A673 (cell line): ENCODE results near the gene GRIK2. TPM values are rescaled to one million over a fixed set of nuclear protein-coding genes. Genes with fewer than 3 reads are reported as not detected.

ENCODE experiments used
- BruUV-seq: library from RNA; stranded (reverse); fragments of 400-500 nt; replicated peaks from 2 replicates; lab custom pipeline; 2021; lab: Mats Ljungman, UMichigan
- CTCF ChIA-PET: fragments of 300-600 bp; sonication (Branson Sonifier 250); formaldehyde crosslinking; loops from one replicate; lab custom pipeline; 2022; ENCODE audit warnings: antibody characterized with exemption; lab: Charles Lee
- POLR2A ChIA-PET: fragments of 300-600 bp; sonication (Branson Sonifier 250); formaldehyde crosslinking; loops from one replicate; lab custom pipeline; 2022; ENCODE audit warnings: antibody characterized with exemption; ENCODE audit not compliant: low non-redundant PET; lab: Charles Lee
- DNase-seq: peaks from one replicate; pipeline ENCODE4 v3.0.0-alpha.2; 2015; ENCODE audit warnings: low spot score
- H3K27ac ChIP-seq: fragments of 200-600 bp; sonication (generic); 2 replicates; pipeline ENCODE4 v1.5.1; 2016; ENCODE audit warnings: mixed run types, low read depth, mild to moderate bottlenecking, mixed read lengths, antibody characterized with exemption, low read length; ENCODE audit not compliant: poor library complexity, severe bottlenecking
- H3K27me3 ChIP-seq: fragments of 200-600 bp; sonication (generic); replicated peaks from 2 replicates; pipeline ENCODE4 v1.6.1; 2017; ENCODE audit warnings: mixed run types, low read depth, mild to moderate bottlenecking, mixed read lengths, antibody characterized with exemption, low read length; ENCODE audit not compliant: insufficient read depth, poor library complexity
- H3K36me3 ChIP-seq: fragments of 200-600 bp; sonication (generic); 2 replicates; pipeline ENCODE4 v1.6.1; 2016; ENCODE audit warnings: mixed run types, mild to moderate bottlenecking, mixed read lengths, antibody characterized with exemption, low read length; ENCODE audit not compliant: insufficient read depth, poor library complexity, severe bottlenecking
- H3K4me1 ChIP-seq: fragments of 200-600 bp; sonication (generic); 2 replicates; pipeline ENCODE4 v1.6.1; 2017; ENCODE audit warnings: mixed run types, mild to moderate bottlenecking, mixed read lengths, antibody characterized with exemption, low read length; ENCODE audit not compliant: insufficient read depth, poor library complexity, severe bottlenecking
- H3K4me3 ChIP-seq: fragments of 200-600 bp; sonication (generic); 2 replicates; pipeline ENCODE4 v1.5.1; 2016; ENCODE audit warnings: low read depth, mixed run types, mild to moderate bottlenecking, mixed read lengths, low read length; ENCODE audit not compliant: poor library complexity, severe bottlenecking
- H3K9me3 ChIP-seq: fragments of 200-600 bp; sonication (generic); 2 replicates; pipeline ENCODE4 v1.6.1; 2016; ENCODE audit warnings: mixed run types, low read depth, mild to moderate bottlenecking, mixed read lengths, antibody characterized with exemption, low read length; ENCODE audit not compliant: poor library complexity, severe bottlenecking
- EZH2 ChIP-seq: fragments of 200-600 bp; sonication (generic); IDR thresholded peaks from 2 replicates; pipeline ENCODE4 v1.6.1; 2017; ENCODE audit warnings: borderline replicate concordance, low read depth, mild to moderate bottlenecking, mixed read lengths, antibody characterized with exemption, low read length; ENCODE audit not compliant: poor library complexity, severe bottlenecking
- intact Hi-C: fragments of 100-400 bp; cut with micrococcal nuclease; formaldehyde crosslinking; loops from one replicate; pipeline ENCODE4 v1.10.0; 2022; ENCODE audit not compliant: unreplicated experiment
- total RNA-seq: library from RNA; stranded (reverse); gene quantifications from 2 replicates; pipeline ENCODE4 v1.2.3, GENCODE V29; 2021
- TF ChIP-seq, protein P1 (sequence below): fragments of 300-800, 200-600 bp; sonication (generic); conservative IDR thresholded peaks from 2 replicates; pipeline ENCODE4 v1.5.1; 2017; ENCODE audit warnings: low read depth, mild to moderate bottlenecking, antibody characterized with exemption, low read length, moderate library complexity, mixed read lengths

GRIK2 gene
- total RNA-seq, 1 experiment from 2014 or later, result 62.1 TPM

DNA sequence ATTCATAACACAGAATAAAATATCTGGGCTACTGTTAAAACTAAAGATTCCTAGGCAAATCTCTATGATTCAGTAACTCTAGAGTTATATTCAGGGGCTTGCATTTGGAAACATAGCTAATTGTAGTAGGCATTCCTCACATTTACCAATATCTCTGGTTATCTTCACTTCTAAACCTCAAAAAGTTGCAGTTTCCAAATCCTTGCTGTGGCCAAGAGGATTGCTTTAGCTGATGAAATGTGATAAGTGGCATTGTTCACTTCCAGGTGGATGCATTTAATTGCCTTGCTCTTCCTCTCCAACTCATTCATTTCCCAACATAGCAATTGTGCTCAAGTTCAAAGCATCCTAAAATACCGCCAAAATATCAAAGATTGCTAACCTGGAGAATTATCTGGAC, 246.6 kb downstream of the GRIK2 start:
- DNase-seq, result no peak
- CTCF ChIA-PET, result no interaction called here
- no peaks in the 10 kb centered on the region for H3K4me1 ChIP-seq
- no peaks in the 10 kb centered on the region for H3K36me3 ChIP-seq
- H3K27ac ChIP-seq, result no peak overlapping the region
- TF ChIP-seq, protein P1, sequence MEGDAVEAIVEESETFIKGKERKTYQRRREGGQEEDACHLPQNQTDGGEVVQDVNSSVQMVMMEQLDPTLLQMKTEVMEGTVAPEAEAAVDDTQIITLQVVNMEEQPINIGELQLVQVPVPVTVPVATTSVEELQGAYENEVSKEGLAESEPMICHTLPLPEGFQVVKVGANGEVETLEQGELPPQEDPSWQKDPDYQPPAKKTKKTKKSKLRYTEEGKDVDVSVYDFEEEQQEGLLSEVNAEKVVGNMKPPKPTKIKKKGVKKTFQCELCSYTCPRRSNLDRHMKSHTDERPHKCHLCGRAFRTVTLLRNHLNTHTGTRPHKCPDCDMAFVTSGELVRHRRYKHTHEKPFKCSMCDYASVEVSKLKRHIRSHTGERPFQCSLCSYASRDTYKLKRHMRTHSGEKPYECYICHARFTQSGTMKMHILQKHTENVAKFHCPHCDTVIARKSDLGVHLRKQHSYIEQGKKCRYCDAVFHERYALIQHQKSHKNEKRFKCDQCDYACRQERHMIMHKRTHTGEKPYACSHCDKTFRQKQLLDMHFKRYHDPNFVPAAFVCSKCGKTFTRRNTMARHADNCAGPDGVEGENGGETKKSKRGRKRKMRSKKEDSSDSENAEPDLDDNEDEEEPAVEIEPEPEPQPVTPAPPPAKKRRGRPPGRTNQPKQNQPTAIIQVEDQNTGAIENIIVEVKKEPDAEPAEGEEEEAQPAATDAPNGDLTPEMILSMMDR, result no peak
- TF ChIP-seq EZH2, result no peak
- H3K27me3 ChIP-seq, result no peaks in the 10 kb centered on the region
- H3K4me3 ChIP-seq, result no peak overlapping the region
- intact Hi-C loops, result no loop called here
- POLR2A ChIA-PET, result no interaction called here
- H3K9me3 ChIP-seq, result no peaks in the 10 kb centered on the region
- BruUV-seq, result no TSS peak

GRCh38 chr6:101645770-101646169, 252.3 kb downstream of the GRIK2 start:
- TF ChIP-seq, protein P1, result peak; percentile 38; the same call in 1 of the 2 replicates
- no peak for TF ChIP-seq EZH2
- no peak for DNase-seq
- Histone ChIP-seq H3K27me3 (no peaks in the 10 kb centered on the region), H3K36me3 (no peaks in the 10 kb centered on the region), H3K27ac (no peak overlapping the region), H3K9me3 (no peaks in the 10 kb centered on the region), H3K4me1 (no peaks in the 10 kb centered on the region), H3K4me3 (no peak overlapping the region)
- intact Hi-C loops, result no loop called here
- ChIA-PET POLR2A (no interaction called here), CTCF (no interaction called here)
- BruUV-seq, result no TSS peak

DNA sequence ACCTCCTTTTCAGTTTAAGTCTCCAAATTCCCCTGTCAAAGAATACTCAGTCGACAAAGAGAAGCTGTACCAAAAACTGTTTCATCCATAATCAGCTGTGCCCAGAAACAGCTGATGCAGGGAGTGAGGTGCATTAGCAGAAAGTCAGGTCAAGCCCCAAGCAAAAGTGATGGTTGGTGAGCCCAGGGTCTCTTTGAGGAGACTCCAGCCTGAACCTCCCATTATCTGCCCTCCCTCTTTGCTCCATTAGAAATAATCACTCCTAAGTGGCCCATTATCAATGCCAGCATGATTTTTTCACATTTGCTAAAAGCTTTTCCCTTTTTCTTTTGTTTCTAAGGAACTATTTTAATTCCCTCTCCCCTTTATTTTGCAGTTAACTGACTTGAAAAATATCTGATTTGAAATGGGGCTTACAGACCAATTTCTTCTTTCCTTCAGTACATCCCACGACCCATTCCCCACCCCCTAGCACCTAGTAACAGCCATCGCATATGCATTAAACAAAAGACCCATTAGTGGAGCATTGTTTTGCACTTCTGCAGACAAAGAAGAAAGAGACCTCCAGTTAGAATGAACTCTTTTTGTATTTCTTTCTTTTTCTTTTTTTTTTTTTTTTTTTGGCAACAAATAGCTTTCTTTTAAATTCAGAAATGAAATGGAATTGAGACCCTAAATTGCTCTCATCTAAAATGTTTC, 257.0 kb downstream of the GRIK2 start:
- Histone ChIP-seq H3K4me3 (no peak overlapping the region), H3K9me3 (peaks cover 3% of the 10 kb centered on the region), H3K36me3 (no peaks in the 10 kb centered on the region), H3K27me3 (no peaks in the 10 kb centered on the region), H3K27ac (no peak overlapping the region), H3K4me1 (no peaks in the 10 kb centered on the region)
- ChIA-PET CTCF (no interaction called here), POLR2A (no interaction called here)
- intact Hi-C loops, result no loop called here
- BruUV-seq, result no TSS peak
- TF ChIP-seq, protein P1, result no peak
- no peak for TF ChIP-seq EZH2
- DNase-seq, result no peak
